ENCODE data around the gene PANK4. TPM values are rescaled to one million over a fixed set of nuclear protein-coding genes. Genes with fewer than 3 reads are reported as not detected.

The PANK4 gene
- polyA plus RNA-seq, 1 experiment, result 10.9 TPM

GRCh38 chr1:2546515-2547209 is 20.3 kb upstream of the PANK4 start:
- no peak for TF ChIP-seq CTCF (IDR thresholded peaks at IDR 0.05; ENCODE audit: low read depth, low read length)
- POLR2A ChIA-PET, result interaction anchor here (1.1 kb wide), 1 partner anchor 20 kb away, joined by 6 read pairs; the partner anchor contains the start of gene PANK4
- DNase-seq (ENCODE audit: low read depth, low spot score), result no peak
- Histone ChIP-seq H3K27me3 (ENCODE audit: control insufficient read depth, insufficient read depth, low read length) (no peaks in the 10 kb centered on the region), H3K4me3 (ENCODE audit: low read depth, low read length) (peak overlapping the region; percentile 58), H3K9me3 (ENCODE audit: control insufficient read depth, insufficient read depth, low read length) (no peaks in the 10 kb centered on the region), H3K27ac (ENCODE audit: low read depth, low read length) (no peak overlapping the region)
- CTCF ChIA-PET, result interaction anchor here (1.0 to 2.5 kb wide), 9 partner anchors 10 to 878 kb away, joined by 4 to 40 read pairs (median 6); partner anchors contain the start of genes FAAP20, PEX10 and TNFRSF14

GRCh38 chr1:2545754-2546514 is 19.5 kb upstream of the PANK4 start:
- Histone ChIP-seq H3K9me3 (ENCODE audit: control insufficient read depth, insufficient read depth, low read length) (no peaks in the 10 kb centered on the region), H3K4me3 (ENCODE audit: low read depth, low read length) (peak overlapping the region; percentile 58), H3K27me3 (ENCODE audit: control insufficient read depth, insufficient read depth, low read length) (no peaks in the 10 kb centered on the region), H3K27ac (ENCODE audit: low read depth, low read length) (peak overlapping the region; percentile 31)
- ChIA-PET CTCF (interaction anchor here (2.3 kb wide), 1 partner anchor 86 kb away, joined by 8 read pairs; no protein-coding TSS in a partner anchor), POLR2A (interaction anchor here (1.1 kb wide), 1 partner anchor 19 kb away, joined by 6 read pairs; the partner anchor contains the start of gene PANK4)
- TF ChIP-seq CTCF (IDR thresholded peaks at IDR 0.05; ENCODE audit: low read depth, low read length), result no peak
- DNase-seq (ENCODE audit: low read depth, low spot score), result no peak

GRCh38 chr1:2544875-2545640 is 18.7 kb upstream of the PANK4 start:
- ChIA-PET CTCF (interaction anchor here (1.6 kb wide), 1 partner anchor 40 kb away, joined by 3 read pairs; no protein-coding TSS in a partner anchor), POLR2A (interaction anchor here (1.1 kb wide), 1 partner anchor 19 kb away, joined by 6 read pairs; the partner anchor contains the start of gene PANK4)
- no peaks in the 10 kb centered on the region for H3K9me3 ChIP-seq (ENCODE audit: control insufficient read depth, insufficient read depth, low read length)
- H3K27me3 ChIP-seq (ENCODE audit: control insufficient read depth, insufficient read depth, low read length), result no peaks in the 10 kb centered on the region
- DNase-seq (ENCODE audit: low read depth, low spot score), result no peak
- no peak overlapping the region for H3K27ac ChIP-seq (ENCODE audit: low read depth, low read length)
- H3K4me3 ChIP-seq (ENCODE audit: low read depth, low read length), result no peak overlapping the region
- no peak for TF ChIP-seq CTCF (IDR thresholded peaks at IDR 0.05; ENCODE audit: low read depth, low read length)

GRCh38 chr1:2544093-2544874 is 17.9 kb upstream of the PANK4 start:
- H3K27me3 ChIP-seq (ENCODE audit: control insufficient read depth, insufficient read depth, low read length), result no peaks in the 10 kb centered on the region
- ChIA-PET POLR2A (no interaction called here), CTCF (interaction anchor here (1.6 kb wide), 1 partner anchor 40 kb away, joined by 3 read pairs; no protein-coding TSS in a partner anchor)
- no peak for TF ChIP-seq CTCF (IDR thresholded peaks at IDR 0.05; ENCODE audit: low read depth, low read length)
- H3K27ac ChIP-seq (ENCODE audit: low read depth, low read length), result no peak overlapping the region
- no peaks in the 10 kb centered on the region for H3K9me3 ChIP-seq (ENCODE audit: control insufficient read depth, insufficient read depth, low read length)
- no peak overlapping the region for H3K4me3 ChIP-seq (ENCODE audit: low read depth, low read length)
- no peak for DNase-seq (ENCODE audit: low read depth, low spot score)
